Activated naive CD4-positive, alpha-beta T cell treated with anti-CD3 and anti-CD28 coated beads, Interleukin-2, amount 10 ng/mL, durations not matched to agents 7 days and 5 days (primary cell): ENCODE data around the gene RFFL.
"Not testable (repeated sequence)": the region's sequence is repeated elsewhere in the genome, so short reads cannot be mapped to it uniquely, and the experiment has no call there.

ENCODE experiments used
- CTCF ChIA-PET: fragments of 350-600 bp; sonication (Branson Sonifier 250); formaldehyde crosslinking; loops from one replicate; lab custom pipeline; 2021; ENCODE audit warnings: antibody characterized with exemption; lab: Charles Lee
- DNase-seq: peaks from one replicate; pipeline ENCODE4 v3.0.0-alpha.2; 2020
- H3K27ac Mint-ChIP-seq: one replicate; pipeline ENCODE4 v1.8.0; 2021; ENCODE audit warnings: mild to moderate bottlenecking, moderate library complexity, mixed read lengths
- H3K27me3 Mint-ChIP-seq: one replicate; pipeline ENCODE4 v1.8.0; 2021; ENCODE audit warnings: mild to moderate bottlenecking, mixed read lengths
- H3K36me3 Mint-ChIP-seq: one replicate; pipeline ENCODE4 v1.8.0; 2021; ENCODE audit warnings: mixed read lengths
- H3K4me1 Mint-ChIP-seq: one replicate; pipeline ENCODE4 v1.8.0; 2021; ENCODE audit warnings: mixed read lengths
- H3K4me3 Mint-ChIP-seq: one replicate; pipeline ENCODE4 v1.8.0; 2021; ENCODE audit warnings: mild to moderate bottlenecking, moderate library complexity, mixed read lengths
- H3K9me3 Mint-ChIP-seq: one replicate; pipeline ENCODE4 v1.8.0; 2021; ENCODE audit warnings: mixed read lengths

RFFL gene, protein sequence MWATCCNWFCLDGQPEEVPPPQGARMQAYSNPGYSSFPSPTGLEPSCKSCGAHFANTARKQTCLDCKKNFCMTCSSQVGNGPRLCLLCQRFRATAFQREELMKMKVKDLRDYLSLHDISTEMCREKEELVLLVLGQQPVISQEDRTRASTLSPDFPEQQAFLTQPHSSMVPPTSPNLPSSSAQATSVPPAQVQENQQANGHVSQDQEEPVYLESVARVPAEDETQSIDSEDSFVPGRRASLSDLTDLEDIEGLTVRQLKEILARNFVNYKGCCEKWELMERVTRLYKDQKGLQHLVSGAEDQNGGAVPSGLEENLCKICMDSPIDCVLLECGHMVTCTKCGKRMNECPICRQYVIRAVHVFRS

DNA sequence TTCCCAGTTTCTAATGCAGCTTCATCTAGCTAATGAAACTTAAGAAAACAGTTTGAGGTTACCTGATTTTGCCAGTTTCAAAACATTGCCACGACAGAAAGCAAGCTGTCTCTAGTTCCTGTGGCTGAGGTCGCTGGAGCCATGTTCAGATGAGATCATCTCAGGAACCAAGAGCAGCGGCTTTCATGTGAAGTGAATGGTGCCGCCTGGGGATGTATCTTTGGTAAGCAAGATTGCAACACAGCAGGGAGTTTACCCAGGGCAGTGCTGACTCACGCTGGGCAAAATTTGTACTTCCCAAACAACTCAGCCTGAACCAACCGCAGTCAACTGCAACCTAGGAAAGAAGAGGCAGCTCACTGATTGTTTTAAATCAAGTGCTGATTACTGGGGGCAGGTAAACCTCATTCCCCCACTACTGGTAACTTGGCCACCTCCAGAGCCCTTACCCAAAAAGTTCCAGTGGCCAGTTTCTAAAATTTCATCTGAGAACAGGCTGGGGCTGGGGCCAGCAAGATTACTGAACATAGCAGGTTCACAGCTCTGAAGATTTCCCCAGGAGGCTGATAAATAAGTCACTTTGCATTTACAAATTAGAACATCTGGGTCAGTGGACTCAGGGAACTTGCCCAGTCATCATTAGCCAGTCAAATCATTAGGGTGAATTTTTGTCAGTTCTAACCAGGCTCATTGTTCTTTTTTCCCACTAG, at the start of gene RFFL:
Gene RFFL, minus strand, starts transcription at position 194 of the 710 bp plus-strand sequence. CDS start 37,154 bp downstream, outside the sequence.
- peaks cover 57% of the 10 kb centered on the region for H3K4me1 Mint-ChIP-seq
- CTCF ChIA-PET, result interaction anchor here (0.7 to 2.7 kb wide), 17 partner anchors 10 to 69 kb away, joined by 3 to 20 read pairs (median 5); no protein-coding TSS in a partner anchor
- peaks cover 31% of the 10 kb centered on the region for H3K36me3 Mint-ChIP-seq

DNA sequence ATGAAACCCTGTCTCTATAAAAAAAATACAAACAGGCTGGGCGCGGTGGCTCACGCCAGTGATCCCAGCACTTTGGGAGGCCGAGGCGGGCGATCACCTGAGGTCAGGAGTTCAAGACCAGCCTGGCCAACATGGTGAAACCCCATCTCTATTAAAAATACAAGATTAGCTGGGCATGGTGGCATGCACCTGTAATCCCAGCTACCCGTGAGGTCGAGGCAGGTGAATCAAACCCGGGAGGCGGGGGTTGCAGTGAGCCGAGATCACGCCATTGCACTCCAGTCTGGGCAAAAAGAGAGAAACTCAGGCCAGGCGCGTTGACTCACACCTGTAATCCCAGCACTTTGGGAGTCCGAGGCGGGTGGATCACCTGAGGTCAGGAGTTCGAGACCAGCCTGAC, 47.3 kb upstream of the RFFL start:
- peaks cover 21% of the 10 kb centered on the region for H3K36me3 Mint-ChIP-seq
- H3K27ac Mint-ChIP-seq, DNase-seq, H3K27me3 Mint-ChIP-seq, H3K4me3 Mint-ChIP-seq, H3K4me1 Mint-ChIP-seq, H3K9me3 Mint-ChIP-seq, CTCF ChIA-PET: not testable (repeated sequence)

More for the DNA sequence above, at the start of gene RFFL:
- peak within 1 kb of the TSS; percentile 35 for H3K4me3 Mint-ChIP-seq
- H3K27ac Mint-ChIP-seq, result peak within 1 kb of the TSS; percentile 92
- peak; percentile 91 for DNase-seq
- no peaks in the 10 kb centered on the region for H3K9me3 Mint-ChIP-seq
- H3K27me3 Mint-ChIP-seq, result no peaks in the 10 kb centered on the region

DNA sequence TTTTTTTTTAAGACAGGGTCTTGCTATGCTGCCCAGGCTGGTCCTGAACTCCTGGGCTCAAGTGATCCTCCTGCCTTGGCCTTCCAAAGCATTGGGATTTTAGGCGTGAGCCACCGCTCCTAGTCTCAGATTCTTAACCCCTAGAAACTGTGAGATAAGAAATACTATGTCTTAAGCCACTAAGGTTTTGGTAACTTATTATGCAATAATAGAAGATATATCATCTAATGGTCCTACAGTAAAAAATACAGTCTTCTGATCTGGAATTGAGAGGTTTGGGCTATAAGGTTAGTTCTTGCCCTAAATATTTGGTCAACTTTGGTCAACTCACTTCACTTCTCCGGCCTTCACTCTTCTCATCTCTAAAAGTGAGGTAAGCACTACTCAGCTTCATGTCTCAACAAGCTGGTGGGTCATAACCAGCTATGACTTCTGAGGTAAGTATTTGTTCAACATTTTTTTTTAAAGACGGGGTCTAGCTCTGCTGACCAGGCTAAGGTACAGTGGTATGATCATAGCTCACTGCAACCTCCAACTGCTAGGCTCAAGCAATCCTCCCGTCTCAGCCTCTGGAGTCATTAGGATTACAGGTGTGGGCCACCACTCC, 41.4 kb upstream of the RFFL start:
- peaks cover 2% of the 10 kb centered on the region for H3K4me1 Mint-ChIP-seq
- CTCF ChIA-PET, result interaction anchor here (1.2 kb wide), 1 partner anchor 15 kb away, joined by 3 read pairs; no protein-coding TSS in a partner anchor
- no peak overlapping the region for H3K27ac Mint-ChIP-seq
- H3K4me3 Mint-ChIP-seq, result no peak overlapping the region
- H3K36me3 Mint-ChIP-seq, result peaks cover 34% of the 10 kb centered on the region
- no peaks in the 10 kb centered on the region for H3K27me3 Mint-ChIP-seq
- H3K9me3 Mint-ChIP-seq, result no peaks in the 10 kb centered on the region
- DNase-seq, result no peak

DNA sequence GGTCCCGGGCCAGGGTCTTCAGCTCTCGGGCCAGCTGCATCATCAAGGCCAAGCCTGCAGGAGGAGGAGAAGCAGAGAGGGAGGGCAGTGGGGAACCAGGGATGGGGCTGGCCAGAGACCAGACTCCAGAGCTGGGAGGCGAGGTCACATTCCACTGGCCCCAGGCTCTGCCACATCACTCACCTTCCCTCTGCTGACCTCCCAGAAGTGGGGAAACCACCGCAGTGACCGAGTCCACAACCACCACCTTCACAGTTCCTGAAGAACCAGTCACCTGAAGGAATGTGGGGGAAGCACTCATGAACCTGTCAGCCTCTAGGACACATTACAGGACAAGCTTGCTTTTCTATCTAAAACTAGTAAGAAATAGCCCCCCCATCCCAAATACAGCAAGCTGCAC, 39.8 kb upstream of the RFFL start:
- no peaks in the 10 kb centered on the region for H3K4me1 Mint-ChIP-seq
- no peak for DNase-seq
- CTCF ChIA-PET, result interaction anchor here (1.1 to 1.7 kb wide), 2 partner anchors 13 to 104 kb away, joined by 4 to 6 read pairs; no protein-coding TSS in a partner anchor
- no peaks in the 10 kb centered on the region for H3K9me3 Mint-ChIP-seq
- no peak overlapping the region for H3K27ac Mint-ChIP-seq
- no peaks in the 10 kb centered on the region for H3K27me3 Mint-ChIP-seq
- peaks cover 45% of the 10 kb centered on the region for H3K36me3 Mint-ChIP-seq
- H3K4me3 Mint-ChIP-seq, result no peak overlapping the region

DNA sequence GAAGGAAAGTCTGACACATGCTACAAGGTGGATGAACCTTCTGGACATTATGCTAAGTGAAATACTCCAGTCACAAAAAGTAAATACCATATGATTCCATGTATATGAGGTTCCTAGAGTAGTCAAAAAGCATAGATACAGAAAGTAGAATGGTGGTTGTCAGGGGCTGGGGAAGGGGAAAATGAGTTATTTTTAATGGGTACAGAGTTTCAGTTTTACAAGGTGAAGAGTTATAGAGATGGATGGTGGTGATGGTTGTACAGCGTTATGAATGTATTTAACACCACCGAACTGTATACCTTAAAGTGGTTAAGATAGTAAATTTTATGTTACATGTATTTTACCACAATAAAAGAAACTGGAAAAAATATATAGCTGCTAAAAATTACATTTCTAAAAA, 38.2 kb upstream of the RFFL start:
- Mint-ChIP-seq H3K9me3 (no peaks in the 10 kb centered on the region), H3K4me1 (no peaks in the 10 kb centered on the region), H3K36me3 (peaks cover 45% of the 10 kb centered on the region), H3K27ac (no peak overlapping the region), H3K27me3 (no peaks in the 10 kb centered on the region), H3K4me3 (no peak overlapping the region)
- no peak for DNase-seq
- CTCF ChIA-PET, result interaction anchor here (1.7 kb wide), 1 partner anchor 103 kb away, joined by 4 read pairs; no protein-coding TSS in a partner anchor

DNA sequence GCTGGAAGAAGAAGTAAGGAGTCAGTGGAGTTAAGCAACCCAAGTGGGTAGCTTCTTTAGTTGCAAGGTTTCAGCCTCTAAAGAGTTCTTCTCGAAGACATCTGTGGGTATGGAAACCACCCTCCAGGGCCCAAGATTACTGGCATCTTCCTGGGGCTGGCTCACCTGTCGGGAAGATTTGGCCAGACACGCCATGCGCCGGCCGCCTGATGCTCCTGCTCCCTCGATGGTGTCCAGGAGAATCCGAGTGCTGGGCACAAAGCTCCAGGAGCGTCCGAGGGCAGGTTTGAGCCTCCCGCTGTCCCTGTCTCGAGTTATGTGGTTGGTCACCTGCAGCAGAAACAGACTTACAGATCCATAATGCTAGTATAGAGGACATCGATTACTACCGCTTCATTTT, 37.5 kb upstream of the RFFL start:
- Mint-ChIP-seq H3K27me3 (no peaks in the 10 kb centered on the region), H3K4me1 (no peaks in the 10 kb centered on the region), H3K4me3 (no peak overlapping the region), H3K9me3 (no peaks in the 10 kb centered on the region), H3K27ac (no peak overlapping the region), H3K36me3 (peaks cover 39% of the 10 kb centered on the region)
- DNase-seq, result no peak
- CTCF ChIA-PET, result no interaction called here

DNA sequence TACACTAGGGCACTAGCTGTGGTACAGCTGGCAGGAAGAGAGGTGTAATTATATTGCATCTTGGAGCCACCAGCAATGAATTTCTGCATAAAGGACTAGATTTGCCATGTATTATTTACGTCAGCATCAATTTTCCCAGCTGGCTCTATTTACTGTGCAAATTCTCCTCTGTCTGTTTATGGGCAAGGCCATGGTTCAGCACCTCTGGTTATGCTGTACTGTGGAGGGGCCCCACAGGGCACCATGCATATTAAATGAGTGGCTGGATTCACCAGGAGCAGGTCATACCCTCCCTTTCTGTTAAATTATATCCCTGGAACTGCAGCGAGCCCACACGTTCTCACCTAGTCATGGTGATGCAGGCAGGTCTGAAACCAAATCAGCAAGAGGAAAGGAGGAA, 36.4 kb upstream of the RFFL start:
- Mint-ChIP-seq H3K9me3 (no peaks in the 10 kb centered on the region), H3K4me3 (no peak overlapping the region), H3K27me3 (no peaks in the 10 kb centered on the region), H3K36me3 (peaks cover 29% of the 10 kb centered on the region), H3K27ac (no peak overlapping the region), H3K4me1 (no peaks in the 10 kb centered on the region)
- CTCF ChIA-PET, result interaction anchor here (1.5 kb wide), 1 partner anchor 10 kb away, joined by 3 read pairs; no protein-coding TSS in a partner anchor
- DNase-seq, result no peak

DNA sequence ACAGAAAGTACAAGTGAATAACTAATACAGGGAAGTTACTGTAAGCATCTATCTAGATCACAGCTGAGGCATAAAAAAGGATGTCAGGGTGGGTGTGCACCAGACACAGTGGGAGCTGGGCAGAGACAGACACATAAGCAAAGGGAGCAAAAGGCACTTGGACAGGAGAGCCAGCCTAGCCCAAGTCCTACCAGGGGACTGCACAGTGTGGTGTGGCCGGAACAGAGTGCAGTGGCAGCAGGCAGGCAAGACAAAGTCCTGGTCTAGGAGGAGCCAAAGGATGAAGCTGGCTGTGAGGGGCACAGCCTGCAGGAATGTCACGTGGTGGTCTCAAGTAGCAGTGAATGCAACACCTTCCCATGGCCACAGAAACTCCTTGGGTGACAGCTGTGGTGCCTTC, 34.3 kb upstream of the RFFL start:
- Mint-ChIP-seq H3K9me3 (no peaks in the 10 kb centered on the region), H3K27me3 (no peaks in the 10 kb centered on the region), H3K4me1 (no peaks in the 10 kb centered on the region), H3K4me3 (no peak overlapping the region), H3K27ac (no peak overlapping the region), H3K36me3 (peaks cover 25% of the 10 kb centered on the region)
- CTCF ChIA-PET, result interaction anchor here (0.7 kb wide), 1 partner anchor 51 kb away, joined by 3 read pairs; no protein-coding TSS in a partner anchor
- no peak for DNase-seq

DNA sequence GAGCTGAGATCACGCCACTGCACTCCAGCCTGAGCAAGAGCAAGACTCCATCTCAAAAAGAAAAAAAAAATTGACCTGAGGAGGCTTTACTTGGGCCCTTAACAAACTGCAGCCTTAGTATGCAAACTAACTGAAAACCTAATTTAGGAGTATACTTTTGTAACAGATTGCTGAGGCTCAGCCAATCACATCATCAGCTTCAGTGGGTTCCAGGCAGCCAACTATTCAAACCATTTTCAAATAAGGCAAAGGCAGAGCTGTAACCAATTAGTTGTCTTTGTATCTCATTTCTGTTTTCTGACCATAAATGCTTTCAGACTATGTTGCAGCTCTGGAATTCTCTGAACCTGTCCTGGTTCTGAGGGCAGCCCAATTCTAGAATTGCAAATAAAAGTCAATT, 32.2 kb upstream of the RFFL start:
- peaks cover 20% of the 10 kb centered on the region for H3K36me3 Mint-ChIP-seq
- no peaks in the 10 kb centered on the region for H3K9me3 Mint-ChIP-seq
- H3K27me3 Mint-ChIP-seq, result no peaks in the 10 kb centered on the region
- no peak overlapping the region for H3K4me3 Mint-ChIP-seq
- H3K4me1 Mint-ChIP-seq, result peaks cover 4% of the 10 kb centered on the region
- CTCF ChIA-PET, result interaction anchor here (1.6 kb wide), 1 partner anchor 24 kb away, joined by 4 read pairs; the partner anchor contains the start of gene RAD51D
- H3K27ac Mint-ChIP-seq, result no peak overlapping the region
- no peak for DNase-seq

DNA sequence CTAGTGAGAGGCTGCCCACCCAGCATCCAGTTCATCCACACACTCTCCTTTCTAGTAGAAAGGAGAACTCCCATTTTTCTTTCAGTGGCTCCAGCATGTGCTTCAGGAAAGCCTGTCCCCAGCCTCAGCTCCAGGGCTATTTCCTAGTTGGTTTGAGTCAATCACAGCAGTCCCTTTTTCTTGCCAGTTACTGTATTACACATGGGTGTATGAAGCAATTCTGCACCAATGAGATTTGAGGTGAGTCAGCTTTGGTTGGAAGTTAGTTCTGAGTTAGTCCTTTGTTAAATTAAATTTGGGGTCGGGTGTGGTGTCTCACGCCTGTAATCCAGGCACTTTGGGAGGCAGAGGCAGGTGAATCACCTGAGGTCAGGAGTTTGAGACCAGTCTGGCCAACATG, 31.4 kb upstream of the RFFL start:
- peaks cover 13% of the 10 kb centered on the region for H3K36me3 Mint-ChIP-seq
- H3K9me3 Mint-ChIP-seq, result no peaks in the 10 kb centered on the region
- H3K27ac Mint-ChIP-seq, result no peak overlapping the region
- H3K4me1 Mint-ChIP-seq, result peaks cover 13% of the 10 kb centered on the region
- CTCF ChIA-PET, result no interaction called here
- no peak for DNase-seq
- no peak overlapping the region for H3K4me3 Mint-ChIP-seq
- no peaks in the 10 kb centered on the region for H3K27me3 Mint-ChIP-seq

DNA sequence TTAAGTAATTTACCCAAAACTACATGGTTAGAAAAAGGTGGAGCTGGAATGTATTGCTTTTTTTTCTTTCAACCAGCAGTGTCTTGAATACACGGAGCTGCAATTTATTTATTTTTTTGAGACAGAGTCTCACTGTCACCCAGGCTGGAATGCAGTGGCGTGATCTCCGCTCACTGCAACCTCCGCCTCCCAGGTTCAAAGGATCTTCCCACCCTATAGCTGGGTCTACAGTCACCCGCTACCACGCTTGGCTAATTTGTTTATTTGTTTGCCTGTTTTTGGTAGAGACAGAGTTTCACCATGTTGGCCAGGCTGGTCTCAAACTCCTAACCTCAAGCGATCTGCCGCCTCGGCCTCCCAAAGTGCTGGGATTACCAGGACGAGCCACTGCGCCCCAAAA, 27.2 kb upstream of the RFFL start:
- not testable (repeated sequence) for H3K9me3 Mint-ChIP-seq, DNase-seq, H3K27me3 Mint-ChIP-seq, H3K36me3 Mint-ChIP-seq, H3K4me3 Mint-ChIP-seq, H3K27ac Mint-ChIP-seq
- CTCF ChIA-PET, result interaction anchor here (1.5 to 3.1 kb wide), 6 partner anchors 28 to 95 kb away, joined by 5 to 31 read pairs (median 18); partner anchors contain the start of gene RAD51D
- H3K4me1 Mint-ChIP-seq, result peaks cover 45% of the 10 kb centered on the region

DNA sequence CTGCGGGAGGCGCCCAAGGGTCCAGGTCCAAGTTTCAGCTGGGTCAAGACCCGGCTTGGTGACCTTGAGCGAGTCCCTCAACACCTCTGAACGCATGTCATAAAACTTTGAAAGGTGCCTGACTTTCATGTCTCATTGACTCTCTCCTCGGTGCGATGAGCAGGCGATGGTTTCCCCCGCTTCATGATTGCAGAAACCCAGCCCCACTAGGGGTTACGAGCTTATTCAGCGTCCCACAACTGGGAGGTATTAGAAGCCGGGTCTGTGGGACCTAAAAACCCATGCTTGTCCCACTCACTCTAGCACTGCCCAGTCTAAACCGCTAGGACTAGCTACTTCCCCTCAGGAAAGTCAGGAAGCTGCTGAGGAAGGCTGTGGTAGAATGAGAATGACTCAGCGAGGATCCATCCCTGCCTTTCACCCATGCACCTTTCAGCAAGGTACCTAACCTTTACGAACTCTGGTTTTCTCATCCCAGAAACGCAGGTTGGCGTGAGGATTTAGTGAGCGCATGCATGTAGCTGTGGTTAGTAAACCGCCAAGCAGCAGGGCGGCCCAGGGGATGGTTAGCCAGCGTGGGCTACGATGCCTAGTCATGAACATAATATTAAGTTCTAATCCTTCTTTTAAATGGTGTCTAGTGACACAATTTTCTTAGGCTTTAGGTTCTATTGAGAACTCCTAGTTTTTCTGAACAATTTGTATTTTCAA, 26.2 kb upstream of the RFFL start:
- peaks cover 54% of the 10 kb centered on the region for H3K4me1 Mint-ChIP-seq
- no peaks in the 10 kb centered on the region for H3K9me3 Mint-ChIP-seq
- no peaks in the 10 kb centered on the region for H3K27me3 Mint-ChIP-seq
- peaks cover 2% of the 10 kb centered on the region for H3K36me3 Mint-ChIP-seq
- peak overlapping the region; percentile 91 for H3K27ac Mint-ChIP-seq
- H3K4me3 Mint-ChIP-seq, result peak overlapping the region; percentile 82
- CTCF ChIA-PET, result interaction anchor here (0.8 to 3.1 kb wide), 22 partner anchors 10 to 108 kb away, joined by 3 to 31 read pairs (median 6); partner anchors contain the start of genes RAD51D and RFFL
- peak; percentile 51 for DNase-seq

DNA sequence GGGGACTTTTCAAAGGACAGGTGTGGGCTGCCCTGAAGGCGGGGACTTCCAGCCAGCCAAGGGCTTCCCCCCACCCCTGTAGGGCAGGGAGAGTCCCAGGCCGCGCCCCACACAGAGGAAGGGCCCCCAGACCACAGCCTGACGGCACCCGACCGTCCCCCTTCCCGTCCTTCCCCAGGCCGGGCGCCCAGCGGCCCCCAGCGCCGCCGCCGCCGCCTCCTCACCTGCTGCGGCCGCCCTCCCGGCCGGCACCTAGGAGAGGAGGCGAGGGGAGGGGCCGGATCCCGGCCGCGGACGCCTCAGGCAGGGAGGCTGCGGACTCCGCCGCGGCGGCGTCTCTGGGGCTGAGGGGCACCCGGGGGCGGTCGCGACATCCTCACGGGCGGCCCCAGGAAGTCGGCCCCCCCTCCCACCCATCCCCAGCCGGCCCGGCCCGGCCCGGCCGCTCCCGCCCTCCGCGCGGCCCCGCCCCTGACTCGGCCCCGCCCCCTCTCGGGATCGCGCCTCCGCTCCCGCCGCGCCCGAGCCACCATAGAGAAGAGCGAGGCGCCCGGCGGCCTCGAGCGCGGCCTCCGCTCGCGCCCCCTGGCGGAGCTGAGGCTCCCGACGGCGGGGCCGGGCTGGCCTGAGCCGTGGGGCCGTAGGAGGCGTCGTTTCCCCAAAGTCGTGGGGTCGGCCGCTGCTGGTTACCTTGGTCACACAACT, 25.5 kb upstream of the RFFL start:
- H3K4me1 Mint-ChIP-seq, result peaks cover 54% of the 10 kb centered on the region
- H3K27me3 Mint-ChIP-seq, result no peaks in the 10 kb centered on the region
- H3K27ac Mint-ChIP-seq, result peak overlapping the region; percentile 91
- CTCF ChIA-PET, result interaction anchor here (1.0 to 3.1 kb wide), 22 partner anchors 9 to 108 kb away, joined by 3 to 31 read pairs (median 7); partner anchors contain the start of genes RAD51D and RFFL
- H3K36me3 Mint-ChIP-seq, result peaks cover 2% of the 10 kb centered on the region
- peak; percentile 89 for DNase-seq
- H3K9me3 Mint-ChIP-seq, result no peaks in the 10 kb centered on the region
- peak overlapping the region; percentile 89 for H3K4me3 Mint-ChIP-seq
